ENCODE measurements around the gene ANXA10. TPM values are rescaled to one million over a fixed set of nuclear protein-coding genes. Genes with fewer than 3 reads are reported as not detected.

ANXA10 gene
- total RNA-seq, 1 donor from 2014 or later, result not detected

GRCh38 chr4:168197926-168198325 is 105.6 kb downstream of the ANXA10 start:
- no peaks in the 10 kb centered on the region for H3K27me3 Mint-ChIP-seq (ENCODE audit: low read depth)
- no peak overlapping the region for H3K27ac Mint-ChIP-seq (ENCODE audit: unreplicated experiment)
- peaks cover 8% of the 10 kb centered on the region for H3K36me3 Mint-ChIP-seq (ENCODE audit: low read depth)
- H3K4me3 Mint-ChIP-seq, result no peak overlapping the region
- DNase-seq (ENCODE audit: low read depth, low spot score), result no peak
- H3K4me1 Mint-ChIP-seq, result no peaks in the 10 kb centered on the region
- TF ChIP-seq CTCF (conservative IDR thresholded peaks at IDR 0.05), result no peak
- H3K9me3 Mint-ChIP-seq, result peaks cover 12% of the 10 kb centered on the region

DNA sequence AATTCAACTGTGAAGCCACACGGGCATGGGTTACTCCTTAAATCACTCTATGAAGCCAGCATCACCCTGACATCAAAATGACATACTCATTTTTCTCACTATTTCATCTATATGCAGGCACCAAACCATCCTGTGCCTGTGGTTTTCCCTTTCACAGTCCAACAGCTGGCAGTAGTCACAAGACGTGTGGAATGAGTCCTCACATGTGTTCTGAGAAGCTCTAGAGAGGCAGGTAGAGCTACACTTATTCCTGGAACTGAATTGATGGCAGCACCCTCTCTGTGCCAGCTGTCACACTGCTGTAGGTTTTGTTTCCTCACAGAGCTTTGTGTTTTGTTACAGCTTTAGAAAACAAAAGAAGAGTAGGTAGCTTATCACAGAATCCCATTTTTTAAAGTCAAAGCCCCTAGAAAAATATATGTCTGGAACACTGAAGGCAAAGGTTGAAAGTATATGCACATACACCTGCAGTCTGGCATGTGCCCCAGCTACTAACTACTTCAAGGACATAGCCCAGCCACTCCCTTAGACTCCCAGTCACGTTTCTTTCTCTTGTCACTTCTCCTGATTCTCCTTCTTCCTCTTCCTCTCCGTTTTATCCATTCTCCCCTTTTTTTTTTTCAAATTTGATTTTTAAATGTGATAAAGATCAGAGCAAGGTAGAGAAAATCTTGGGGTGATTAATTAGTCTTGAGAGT is 107.1 kb downstream of the ANXA10 start:
- Mint-ChIP-seq H3K36me3 (ENCODE audit: low read depth) (peaks cover 12% of the 10 kb centered on the region), H3K4me1 (no peaks in the 10 kb centered on the region), H3K9me3 (peaks cover 13% of the 10 kb centered on the region), H3K27ac (ENCODE audit: unreplicated experiment) (no peak overlapping the region), H3K4me3 (no peak overlapping the region), H3K27me3 (ENCODE audit: low read depth) (no peaks in the 10 kb centered on the region)
- TF ChIP-seq CTCF (conservative IDR thresholded peaks at IDR 0.05), result no peak
- no peak for DNase-seq (ENCODE audit: low read depth, low spot score)

DNA sequence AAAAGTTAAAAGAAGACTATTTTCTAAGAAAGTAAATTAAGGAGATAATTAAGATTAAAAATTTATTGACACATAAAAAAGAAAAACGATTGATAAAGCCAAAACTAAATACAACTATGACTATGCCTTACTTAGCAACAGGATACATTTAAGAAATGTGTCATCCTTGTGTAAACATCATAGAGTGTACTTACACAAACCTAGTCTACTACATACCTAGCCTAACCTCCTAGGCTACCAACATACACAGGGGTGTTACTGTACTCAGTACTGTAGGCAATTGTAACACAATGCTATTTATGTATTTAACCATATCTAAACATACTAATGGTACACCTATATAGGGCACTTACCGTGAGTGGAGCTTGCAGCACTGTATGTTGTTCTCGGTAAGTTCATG is 108.3 kb downstream of the ANXA10 start:
- Mint-ChIP-seq H3K27ac (ENCODE audit: unreplicated experiment) (no peak overlapping the region), H3K9me3 (peaks cover 17% of the 10 kb centered on the region), H3K27me3 (ENCODE audit: low read depth) (no peaks in the 10 kb centered on the region), H3K4me1 (no peaks in the 10 kb centered on the region), H3K36me3 (ENCODE audit: low read depth) (peaks cover 14% of the 10 kb centered on the region), H3K4me3 (no peak overlapping the region)
- DNase-seq (ENCODE audit: low read depth, low spot score), result no peak
- no peak for TF ChIP-seq CTCF (conservative IDR thresholded peaks at IDR 0.05)

- Mint-ChIP-seq H3K36me3 (ENCODE audit: low read depth) (peaks cover 16% of the 10 kb centered on the region), H3K4me3 (no peak overlapping the region), H3K4me1 (no peaks in the 10 kb centered on the region), H3K9me3 (peaks cover 19% of the 10 kb centered on the region), H3K27ac (ENCODE audit: unreplicated experiment) (no peak overlapping the region), H3K27me3 (ENCODE audit: low read depth) (no peaks in the 10 kb centered on the region)
- DNase-seq (ENCODE audit: low read depth, low spot score), result no peak
- TF ChIP-seq CTCF (conservative IDR thresholded peaks at IDR 0.05), result no peak
Measured at GRCh38 chr4:168203233-168203911, 111.0 kb downstream of the ANXA10 start.

DNA sequence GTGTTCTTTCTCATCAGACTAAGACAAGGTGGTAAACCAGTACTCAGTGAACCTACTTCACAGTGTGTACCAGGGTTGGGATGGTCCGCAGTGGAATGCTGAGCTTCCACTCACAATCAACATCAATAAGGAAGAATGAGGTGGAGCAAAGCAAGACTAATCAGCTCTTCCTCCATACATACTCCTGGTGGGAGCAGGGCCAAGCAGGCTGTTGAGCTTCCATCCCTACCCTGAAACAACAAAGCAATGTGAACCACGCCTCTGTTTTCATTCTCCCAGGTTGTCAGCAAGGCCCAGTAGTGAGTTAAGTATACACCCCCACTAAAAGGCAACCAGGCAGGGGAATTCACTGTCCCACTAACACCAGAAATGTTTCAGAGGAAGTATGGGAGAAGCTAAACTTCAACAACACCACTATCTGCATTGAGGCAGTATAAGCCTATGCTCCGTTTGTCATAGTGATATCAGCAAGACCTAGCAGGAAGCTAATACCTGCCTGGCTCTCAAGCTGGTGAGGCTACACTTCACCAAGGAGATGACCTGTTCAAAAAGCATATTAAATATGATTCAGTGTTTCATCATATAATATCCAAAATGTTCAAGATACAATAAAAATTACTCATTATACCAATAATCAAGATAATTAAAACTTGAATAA is 116.7 kb downstream of the ANXA10 start:
- H3K36me3 Mint-ChIP-seq (ENCODE audit: low read depth), result peaks cover 11% of the 10 kb centered on the region
- H3K27ac Mint-ChIP-seq (ENCODE audit: unreplicated experiment), result no peak overlapping the region
- no peaks in the 10 kb centered on the region for H3K27me3 Mint-ChIP-seq (ENCODE audit: low read depth)
- H3K4me1 Mint-ChIP-seq, result no peaks in the 10 kb centered on the region
- DNase-seq (ENCODE audit: low read depth, low spot score), result no peak
- no peak for TF ChIP-seq CTCF (conservative IDR thresholded peaks at IDR 0.05)
- no peak overlapping the region for H3K4me3 Mint-ChIP-seq
- peaks cover 10% of the 10 kb centered on the region for H3K9me3 Mint-ChIP-seq
